DOHH2 (cell line): ENCODE measurements around the gene SUFU.

Source experiments
- EZH2phosphoT487 ChIP-seq: fragments of 200-600 bp; sonication (generic); IDR thresholded peaks from 2 replicates; pipeline ENCODE4 v1.6.1; 2017; ENCODE audit warnings: borderline replicate concordance, mild to moderate bottlenecking, antibody characterized with exemption, low read length, moderate library complexity, mixed read lengths
- TF ChIP-seq, protein P1 (sequence below): fragments of 200-600 bp; sonication (generic); IDR thresholded peaks from one replicate; pipeline ENCODE4 v1.5.1; 2014; ENCODE audit warnings: antibody characterized with exemption, mild to moderate bottlenecking, low read depth, low read length; ENCODE audit not compliant: poor library complexity, severe bottlenecking

DNA sequence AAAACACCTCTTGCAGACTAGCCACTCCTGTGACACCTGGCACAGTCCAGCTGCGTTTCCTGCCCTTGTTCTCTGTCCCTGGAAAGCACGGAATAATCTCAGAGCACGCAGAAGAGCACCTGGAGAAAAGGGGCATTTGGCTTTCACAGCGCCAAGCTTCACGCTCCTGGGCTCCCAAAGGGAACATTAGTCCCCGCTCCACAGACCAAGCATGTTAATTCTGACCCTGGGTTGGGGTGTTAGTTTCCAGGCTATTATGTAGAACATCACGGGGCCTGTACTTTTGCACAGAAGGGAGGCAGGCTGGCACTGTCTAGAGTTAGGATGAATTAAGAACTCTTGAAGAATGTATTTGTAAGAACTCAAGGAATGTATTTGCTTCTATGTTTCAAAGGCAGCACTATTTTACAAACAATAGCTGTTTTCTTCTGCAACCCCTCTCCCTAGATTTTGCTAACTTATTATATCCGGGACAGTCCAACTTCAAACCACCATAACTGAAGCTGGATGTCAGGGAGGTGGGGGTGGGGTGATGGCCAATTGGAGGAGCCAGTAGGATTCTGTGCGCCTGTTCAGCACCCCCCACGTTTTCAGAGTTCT lies 78.3 kb downstream of the SUFU start:
- TF ChIP-seq, protein P1, sequence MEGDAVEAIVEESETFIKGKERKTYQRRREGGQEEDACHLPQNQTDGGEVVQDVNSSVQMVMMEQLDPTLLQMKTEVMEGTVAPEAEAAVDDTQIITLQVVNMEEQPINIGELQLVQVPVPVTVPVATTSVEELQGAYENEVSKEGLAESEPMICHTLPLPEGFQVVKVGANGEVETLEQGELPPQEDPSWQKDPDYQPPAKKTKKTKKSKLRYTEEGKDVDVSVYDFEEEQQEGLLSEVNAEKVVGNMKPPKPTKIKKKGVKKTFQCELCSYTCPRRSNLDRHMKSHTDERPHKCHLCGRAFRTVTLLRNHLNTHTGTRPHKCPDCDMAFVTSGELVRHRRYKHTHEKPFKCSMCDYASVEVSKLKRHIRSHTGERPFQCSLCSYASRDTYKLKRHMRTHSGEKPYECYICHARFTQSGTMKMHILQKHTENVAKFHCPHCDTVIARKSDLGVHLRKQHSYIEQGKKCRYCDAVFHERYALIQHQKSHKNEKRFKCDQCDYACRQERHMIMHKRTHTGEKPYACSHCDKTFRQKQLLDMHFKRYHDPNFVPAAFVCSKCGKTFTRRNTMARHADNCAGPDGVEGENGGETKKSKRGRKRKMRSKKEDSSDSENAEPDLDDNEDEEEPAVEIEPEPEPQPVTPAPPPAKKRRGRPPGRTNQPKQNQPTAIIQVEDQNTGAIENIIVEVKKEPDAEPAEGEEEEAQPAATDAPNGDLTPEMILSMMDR, result no peak
- no peak for TF ChIP-seq EZH2phosphoT487
